Heart right ventricle (tissue), 16 donors: ENCODE results near the gene IKZF4. TPM values are rescaled to one million over a fixed set of nuclear protein-coding genes. Genes with fewer than 3 reads are reported as not detected.

Experiments
- ATAC-seq, 8 donors: fragments of 200-7000 bp; cut with Tn5 transposase; one replicate each; pipeline ENCODE4 v1.9.1; 2020; ENCODE audit warnings: mild to moderate bottlenecking in 8 of 8, moderate library complexity in 8 of 8, moderate number of reproducible peaks in 1 of 8
- DNase-seq, 2 donors: peaks; one replicate each; pipeline ENCODE4 v3.0.0-alpha.2; 2020
- H3K27ac ChIP-seq, 10 donors: fragments of 200-600 bp; sonication (generic) in 2 of 10; one replicate each; pipeline versions ENCODE4 v1.5.0 to v1.8.0; 2020 to 2022; ENCODE audit warnings: mild to moderate bottlenecking in 3 of 10
- H3K27me3 ChIP-seq, 7 donors: fragments of 200-600 bp; one replicate each; pipeline ENCODE4 v1.8.0; 2021 to 2022; ENCODE audit warnings: mild to moderate bottlenecking in 2 of 7
- H3K36me3 ChIP-seq, 9 donors: fragments of 200-600 bp; sonication (generic) in 1 of 9; one replicate each; pipeline versions ENCODE4 v1.5.0 to v1.8.0; 2020 to 2022; ENCODE audit warnings: mild to moderate bottlenecking in 2 of 9
- H3K4me1 ChIP-seq, 9 donors: fragments of 200-600 bp; sonication (generic) in 1 of 9; one replicate each; pipeline versions ENCODE4 v1.5.0 to v1.8.0; 2020 to 2022; ENCODE audit warnings: mild to moderate bottlenecking in 4 of 9
- H3K4me3 ChIP-seq, 10 donors: fragments of 200-600 bp; sonication (generic) in 2 of 10; one replicate each; pipeline versions ENCODE4 v1.5.0 to v1.8.0; 2020 to 2022; ENCODE audit warnings: mild to moderate bottlenecking in 7 of 10, moderate library complexity in 2 of 10
- H3K9me3 ChIP-seq, 11 donors: fragments of 200-600 bp in 10 of 11; sonication (generic) in 2 of 11; one replicate each; pipeline versions ENCODE4 v1.5.0 to v1.8.0; 2013 to 2022; ENCODE audit warnings: mild to moderate bottlenecking in 2 of 11, control low read depth in 1 of 11, moderate library complexity in 1 of 11
- WGBS, 2 donors: extraction: QIAGEN DNeasy Blood & Tissue Kit; methylation state at CpG; one replicate each; pipeline ENCODE4 v1.1.7; 2013; ENCODE audit warnings: inconsistent platforms in 1 of 2; 5-methylcytosine and 5-hydroxymethylcytosine counted together
- intact Hi-C, 10 donors: fragments of 100-400 bp; cut with DNase I; formaldehyde crosslinking; loops; one replicate each; pipeline versions ENCODE4 v1.11.1 to v1.14.2; 2022
- polyA plus RNA-seq, 2 donors: library from polyadenylated mRNA; stranded (reverse); fragments of 200-250 nt; gene quantifications; one replicate each; pipeline ENCODE4 v1.2.3, GENCODE V29; 2013
- total RNA-seq, 10 donors: library from RNA; stranded (reverse); fragmentation: NEBNext Ultra II Directional in 3 of 10; extraction: Animal tissue kit (Norgen Biotek cat#: 25700) in 3 of 10; gene quantifications; one replicate each; pipeline versions ENCODE4 v1.2.1 to v1.2.4, GENCODE V29; 2021 to 2023
- TF ChIP-seq, protein P1 (sequence below), 9 donors: fragments of 200-600 bp; sonication (generic) in 2 of 9; IDR thresholded peaks; one replicate each; pipeline versions ENCODE4 v1.5.0 to v1.8.0; 2021 to 2022; ENCODE audit warnings: antibody characterized with exemption in 9 of 9, mild to moderate bottlenecking in 5 of 9, moderate library complexity in 1 of 9
- donor health status: Arrhythmogenic right ventricular cardiomyopathy.
- donor health status: ischemic (EF 13 %, LVEDD 7.1; RV severe dilation, severe dysfunction).
- donor health status: healthy with polysubstance abuse.
- donor health status: DM: no; HTN: yes; CAD: no.
- donor health status: DM: no; HTN: no; CAD: no.
- donor health status: ischemic (EF 25% LVEDD 6.9; RV normal size, moderate dysfunction).
- donor health status: ischemic (EF 25% LVEDD 5.7; RV mildly dilated, moderate dysfunction).
- donor health status: healthy.
- donor health status: DM: yes; HTN: yes; CAD: no.
- donor health status: Ischemic cardiomyopathy.
- donor health status: ischemic (EF 35%, LVEDD 5.7; RV mildly dilated, moderate dysfunction).
- donor health status: nonischemic (EF 11% LVEDD 7.7; RV severe dilation, severe dysfunction).
- donor health status: DM: yes; HTN: yes; CAD: no.
- donor health status: PGD.
- donor health status: ischemic (EF 29% LVEDD 5.4; RV normal size, mild dysfunction).
- donor health status: nonischemic (EF 23%, LVEDD 6.1; RV moderate dilation, normal function).

The IKZF4 gene
- total and polyA plus RNA-seq, 12 donors = 1.6 to 10.1 (median 7.1) TPM

DNA sequence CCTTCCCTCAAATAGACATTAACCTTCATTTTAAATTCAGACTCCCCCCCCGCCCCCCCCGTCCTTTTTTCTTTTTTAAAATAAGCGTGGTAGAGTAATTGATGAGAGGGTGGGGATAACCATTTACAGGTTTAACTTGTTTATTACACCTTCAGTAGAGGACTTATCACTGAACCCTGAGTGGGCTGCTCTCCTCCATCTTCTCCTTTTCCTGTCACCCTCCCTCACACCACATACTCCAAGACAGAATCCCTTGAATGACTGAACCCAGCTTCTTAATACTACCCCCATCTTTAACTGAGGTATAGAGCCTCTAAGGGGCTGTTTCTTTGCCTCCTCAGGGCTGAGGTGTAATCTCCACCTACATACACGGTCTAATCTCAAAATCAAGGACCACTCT, 3.7 kb upstream of the IKZF4 start:
- intact Hi-C loops = no loop called here
- TF ChIP-seq, protein P1, sequence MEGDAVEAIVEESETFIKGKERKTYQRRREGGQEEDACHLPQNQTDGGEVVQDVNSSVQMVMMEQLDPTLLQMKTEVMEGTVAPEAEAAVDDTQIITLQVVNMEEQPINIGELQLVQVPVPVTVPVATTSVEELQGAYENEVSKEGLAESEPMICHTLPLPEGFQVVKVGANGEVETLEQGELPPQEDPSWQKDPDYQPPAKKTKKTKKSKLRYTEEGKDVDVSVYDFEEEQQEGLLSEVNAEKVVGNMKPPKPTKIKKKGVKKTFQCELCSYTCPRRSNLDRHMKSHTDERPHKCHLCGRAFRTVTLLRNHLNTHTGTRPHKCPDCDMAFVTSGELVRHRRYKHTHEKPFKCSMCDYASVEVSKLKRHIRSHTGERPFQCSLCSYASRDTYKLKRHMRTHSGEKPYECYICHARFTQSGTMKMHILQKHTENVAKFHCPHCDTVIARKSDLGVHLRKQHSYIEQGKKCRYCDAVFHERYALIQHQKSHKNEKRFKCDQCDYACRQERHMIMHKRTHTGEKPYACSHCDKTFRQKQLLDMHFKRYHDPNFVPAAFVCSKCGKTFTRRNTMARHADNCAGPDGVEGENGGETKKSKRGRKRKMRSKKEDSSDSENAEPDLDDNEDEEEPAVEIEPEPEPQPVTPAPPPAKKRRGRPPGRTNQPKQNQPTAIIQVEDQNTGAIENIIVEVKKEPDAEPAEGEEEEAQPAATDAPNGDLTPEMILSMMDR (IDR thresholded peaks at IDR 0.05) = no peak
- Histone ChIP-seq H3K36me3 (peaks cover 0 to 46% (median 0%) of the 10 kb centered on the region in 9 donors), H3K4me1 (peaks cover 0 to 15% (median 9%) of the 10 kb centered on the region in 9 donors), H3K9me3 (no peaks in the 10 kb centered on the region), H3K27ac (no peak overlapping the region), H3K4me3 (no peak overlapping the region), H3K27me3 (no peaks in the 10 kb centered on the region)
- no peak for ATAC-seq
- WGBS, 2 donors = 88 to 90% methylated on average over 4 of the region's 4 CpGs
- no peak for DNase-seq

DNA sequence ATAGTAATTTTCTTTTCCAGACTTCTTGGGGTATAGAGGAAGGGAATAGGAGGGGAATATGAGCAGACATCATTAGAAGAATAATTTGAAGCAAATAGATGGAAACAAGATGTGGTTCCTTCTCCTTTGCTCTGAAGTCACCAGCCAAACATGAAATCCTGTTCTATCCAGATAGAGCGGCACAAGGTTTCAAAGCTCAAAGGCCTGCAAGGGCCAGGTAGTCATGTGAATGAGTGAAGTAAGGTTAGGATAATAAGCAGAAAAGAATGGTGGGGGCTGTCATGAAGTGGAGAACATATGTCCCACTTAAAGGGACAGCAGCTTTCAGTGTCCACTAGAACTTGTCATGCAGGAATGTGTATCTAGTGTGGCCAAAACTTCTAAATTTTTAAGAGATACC, 2.5 kb upstream of the IKZF4 start:
- intact Hi-C loops = no loop called here
- Histone ChIP-seq H3K27me3 (no peaks in the 10 kb centered on the region), H3K36me3 (peaks cover 0 to 36% (median 0%) of the 10 kb centered on the region in 9 donors), H3K9me3 (no peaks in the 10 kb centered on the region), H3K27ac (no peak overlapping the region), H3K4me3 (no peak overlapping the region), H3K4me1 (peaks cover 0 to 17% (median 9%) of the 10 kb centered on the region in 9 donors)
- no peak for DNase-seq
- 100% methylated on average over 1 of the region's 1 CpG for WGBS, 2 donors
- TF ChIP-seq, protein P1 (IDR thresholded peaks at IDR 0.05) = no peak
- no peak for ATAC-seq

DNA sequence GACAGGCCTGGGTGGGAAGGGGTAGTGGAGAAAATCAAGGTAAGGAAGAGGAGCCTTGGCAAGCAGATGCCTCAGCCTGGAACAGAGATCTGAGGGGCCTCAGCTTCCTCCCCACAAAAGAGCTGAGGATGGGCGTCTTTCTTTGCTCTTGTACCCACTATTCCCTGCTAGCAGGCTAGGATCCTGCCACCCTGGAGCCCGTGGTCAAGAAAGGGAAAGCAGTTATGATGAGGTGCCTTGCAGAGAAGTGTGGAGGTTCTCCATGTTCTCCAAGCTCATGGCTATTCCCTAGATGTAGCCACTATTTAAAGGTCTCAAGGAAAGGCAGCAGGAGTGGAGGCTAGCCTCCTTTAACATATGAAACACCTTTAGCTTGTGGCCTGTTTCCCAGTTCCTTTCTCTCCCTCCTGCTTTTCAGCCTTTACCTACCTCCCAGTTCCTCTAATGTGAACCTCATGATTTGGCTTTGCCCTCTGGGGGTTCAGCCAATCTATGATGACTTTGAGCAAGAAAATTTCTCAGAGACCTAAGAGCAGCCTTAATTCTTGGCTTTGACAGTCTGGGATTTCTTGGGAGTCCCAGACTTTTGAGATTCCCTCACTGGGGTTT, 1.1 kb downstream of the IKZF4 start:
- ATAC-seq = no peak
- peaks cover 0 to 52% (median 5%) of the 10 kb centered on the region in 9 donors for H3K36me3 ChIP-seq
- TF ChIP-seq, protein P1 (IDR thresholded peaks at IDR 0.05) = no peak
- 62 to 72% methylated on average over 2 of the region's 2 CpGs for WGBS, 2 donors
- DNase-seq = no peak
- H3K9me3 ChIP-seq = no peaks in the 10 kb centered on the region
- no peaks in the 10 kb centered on the region for H3K27me3 ChIP-seq
- H3K27ac ChIP-seq = peak overlapping the region in 2 of 10 donors; percentile 16 to 36
- peaks cover 0 to 17% (median 9%) of the 10 kb centered on the region in 9 donors for H3K4me1 ChIP-seq
- H3K4me3 ChIP-seq = peak overlapping the region in 2 of 10 donors; percentile 5 to 16
- intact Hi-C loops = no loop called here

DNA sequence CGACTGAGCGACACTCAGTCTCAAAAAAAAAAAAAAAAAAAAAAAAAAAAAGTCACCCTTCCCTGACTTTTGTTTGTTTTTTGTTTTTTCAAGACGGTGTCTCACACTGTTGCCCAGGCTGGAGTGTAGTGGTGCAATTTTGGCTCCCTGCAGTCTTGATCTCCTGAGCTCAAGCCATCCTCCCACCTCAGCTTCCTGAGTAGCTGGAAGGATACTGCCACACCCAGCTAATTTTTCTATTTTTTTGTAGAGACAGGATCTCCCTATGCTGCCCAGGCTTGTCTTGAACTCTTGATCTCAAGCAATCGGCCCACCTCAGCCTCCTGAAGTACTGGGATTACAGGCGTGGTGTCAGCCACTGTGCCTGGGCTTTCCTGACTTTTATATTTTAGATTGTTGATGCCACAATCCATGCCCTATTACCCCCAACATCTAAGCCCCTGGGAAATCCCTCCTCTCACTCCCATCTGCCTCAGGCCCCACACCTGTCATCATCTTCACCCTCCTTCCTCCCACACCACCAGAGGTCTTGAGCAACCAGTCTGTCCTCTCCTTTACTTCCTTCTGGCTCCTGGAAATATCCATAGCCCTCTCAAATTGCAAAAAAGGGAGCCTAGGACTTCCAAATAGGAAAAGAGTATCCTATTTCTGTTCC, 7.8 kb downstream of the IKZF4 start:
- 69 to 84% methylated on average over 3 to 5 of the region's 5 CpGs for WGBS, 2 donors
- no peak overlapping the region for H3K4me3 ChIP-seq
- TF ChIP-seq, protein P1 (IDR thresholded peaks at IDR 0.05) = no peak
- peaks cover 0 to 80% (median 14%) of the 10 kb centered on the region in 9 donors for H3K36me3 ChIP-seq
- ATAC-seq (no peak), DNase-seq (no peak)
- no peaks in the 10 kb centered on the region for H3K9me3 ChIP-seq
- H3K27me3 ChIP-seq = no peaks in the 10 kb centered on the region
- intact Hi-C loops = loop anchor here in 1 of 10 donors (5.0 kb wide), 1 partner anchor 291 kb away; no protein-coding TSS in a partner anchor
- peaks cover 0 to 9% (median 0%) of the 10 kb centered on the region in 9 donors for H3K4me1 ChIP-seq
- peak overlapping the region in 1 of 10 donors; percentile 47 for H3K27ac ChIP-seq
